Stimulated activated CD8-positive, alpha-beta memory T cell treated with anti-CD3 and anti-CD28 coated beads, Interleukin-7, amount 100 ng/mL, for 4 hours (primary cell): ENCODE measurements around the gene B4GALT2.

ENCODE experiments used
- DNase-seq, 2 donors: peaks; one replicate each; pipeline ENCODE4 v3.0.0-alpha.2; 2020; ENCODE audit warnings: low read depth in 2 of 2

Gene B4GALT2

DNA sequence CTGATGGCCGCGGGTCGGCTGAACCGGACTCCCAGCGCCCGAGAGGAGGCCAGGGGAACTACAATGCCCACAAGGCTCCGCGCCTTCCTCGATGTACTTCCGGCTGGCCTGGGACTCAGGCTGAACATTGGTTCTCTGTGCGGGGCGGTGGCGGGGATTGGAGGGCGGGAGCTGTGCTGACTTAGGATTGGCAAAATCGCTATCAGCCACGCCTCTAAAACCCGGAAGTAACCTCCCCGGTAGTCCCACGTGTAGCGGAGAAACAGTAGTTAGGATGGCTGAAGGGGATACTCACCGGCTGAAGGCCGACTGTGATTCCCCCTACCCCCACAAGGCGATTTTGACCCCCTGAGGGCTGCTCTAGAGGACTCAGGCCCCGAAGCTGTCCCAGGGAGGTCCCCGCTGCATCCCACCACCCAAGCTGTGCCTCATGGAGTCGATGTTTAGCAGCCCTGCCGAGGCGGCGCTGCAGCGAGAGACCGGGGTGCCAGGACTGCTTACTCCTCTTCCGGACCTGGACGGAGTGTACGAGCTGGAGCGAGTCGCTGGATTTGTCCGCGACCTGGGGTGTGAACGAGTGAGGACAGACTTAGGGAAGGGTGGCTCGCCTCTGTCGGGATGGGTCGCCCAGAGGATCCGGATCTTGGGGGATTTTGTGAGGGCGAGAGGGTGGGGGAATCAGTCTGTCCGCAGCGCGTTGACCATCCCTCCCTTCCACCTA lies 9.1 kb upstream of the B4GALT2 start, which contains the start of gene DPH2:
DPH2 (plus strand) TSS at position 265 of the 721 bp plus-strand sequence; CDS start at position 431, 166 bp downstream.
- DNase-seq, result peak; percentile 95

DNA sequence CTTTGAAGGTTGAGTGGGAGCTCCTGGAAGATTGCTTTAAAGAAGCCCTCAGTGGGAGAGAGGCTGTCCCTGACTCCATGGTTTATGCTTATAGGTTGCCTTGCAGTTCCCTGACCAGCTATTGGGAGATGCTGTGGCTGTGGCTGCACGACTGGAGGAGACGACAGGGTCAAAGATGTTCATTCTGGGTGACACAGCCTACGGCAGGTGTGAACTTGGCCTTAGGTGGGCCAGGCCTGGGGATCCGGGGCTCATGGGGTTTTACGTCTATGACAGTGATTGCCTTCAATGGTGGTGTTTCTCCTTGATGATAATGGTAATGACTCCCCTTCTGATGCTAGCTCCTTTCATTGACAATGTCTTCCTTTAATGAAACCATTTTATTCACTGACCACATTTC lies 8.5 kb upstream of the B4GALT2 start:
- DNase-seq, result no peak

DNA sequence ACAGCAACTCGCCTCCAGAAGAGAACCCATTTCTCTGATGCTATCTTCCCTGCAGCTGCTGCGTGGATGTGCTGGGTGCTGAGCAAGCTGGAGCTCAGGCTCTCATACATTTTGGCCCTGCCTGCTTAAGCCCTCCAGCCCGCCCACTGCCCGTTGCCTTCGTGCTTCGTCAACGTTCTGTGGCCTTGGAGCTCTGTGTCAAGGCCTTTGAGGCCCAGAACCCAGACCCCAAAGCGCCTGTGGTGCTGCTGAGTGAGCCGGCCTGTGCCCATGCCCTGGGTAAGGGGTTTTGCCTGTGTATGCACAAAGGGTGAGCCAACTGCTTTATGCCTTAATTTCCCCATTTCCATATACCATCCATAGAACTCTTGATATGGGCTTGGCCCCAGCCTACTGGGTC lies 8.1 kb upstream of the B4GALT2 start:
- no peak for DNase-seq

DNA sequence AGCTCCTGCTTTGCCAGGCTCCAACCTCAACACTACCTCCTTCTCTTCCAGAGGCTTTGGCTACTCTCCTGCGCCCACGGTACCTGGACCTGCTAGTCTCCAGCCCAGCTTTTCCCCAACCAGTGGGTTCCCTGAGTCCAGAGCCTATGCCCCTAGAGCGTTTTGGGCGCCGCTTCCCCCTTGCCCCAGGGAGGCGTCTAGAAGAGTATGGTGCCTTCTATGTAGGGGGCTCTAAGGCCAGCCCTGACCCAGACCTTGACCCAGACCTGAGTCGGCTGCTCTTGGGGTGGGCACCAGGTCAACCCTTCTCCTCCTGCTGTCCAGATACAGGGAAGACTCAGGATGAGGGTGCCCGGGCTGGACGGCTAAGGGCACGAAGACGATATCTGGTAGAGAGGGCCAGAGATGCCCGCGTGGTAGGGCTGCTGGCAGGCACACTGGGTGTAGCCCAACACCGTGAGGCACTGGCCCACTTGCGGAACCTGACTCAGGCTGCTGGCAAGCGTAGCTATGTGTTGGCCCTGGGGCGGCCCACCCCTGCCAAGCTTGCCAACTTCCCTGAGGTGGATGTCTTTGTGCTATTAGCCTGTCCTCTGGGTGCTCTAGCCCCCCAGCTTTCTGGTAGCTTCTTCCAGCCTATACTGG lies 7.6 kb upstream of the B4GALT2 start:
- DNase-seq, result no peak

DNA sequence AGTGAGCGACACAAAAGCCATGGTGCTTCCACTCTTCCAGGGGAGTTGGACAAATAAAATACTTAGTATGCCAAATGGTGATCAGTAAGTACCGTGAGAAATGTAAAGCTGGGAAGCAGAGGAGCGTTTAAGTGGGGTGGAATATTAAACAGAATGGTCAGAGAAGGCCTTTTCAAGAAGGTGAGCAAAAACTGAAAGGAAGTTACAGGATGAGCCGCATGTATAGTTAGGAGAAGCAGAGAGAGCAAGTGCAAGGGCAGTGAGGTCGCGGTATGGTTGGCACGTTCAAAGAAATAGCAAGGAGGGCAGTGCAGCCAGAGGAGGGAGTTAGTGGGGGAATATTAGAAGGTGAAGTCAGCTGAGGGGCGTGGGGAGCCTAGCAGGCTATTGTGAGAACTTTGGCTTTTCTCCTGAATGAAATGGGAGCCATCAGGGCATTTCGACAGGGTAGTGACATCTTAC lies 5.0 kb upstream of the B4GALT2 start:
- DNase-seq, result no peak

DNA sequence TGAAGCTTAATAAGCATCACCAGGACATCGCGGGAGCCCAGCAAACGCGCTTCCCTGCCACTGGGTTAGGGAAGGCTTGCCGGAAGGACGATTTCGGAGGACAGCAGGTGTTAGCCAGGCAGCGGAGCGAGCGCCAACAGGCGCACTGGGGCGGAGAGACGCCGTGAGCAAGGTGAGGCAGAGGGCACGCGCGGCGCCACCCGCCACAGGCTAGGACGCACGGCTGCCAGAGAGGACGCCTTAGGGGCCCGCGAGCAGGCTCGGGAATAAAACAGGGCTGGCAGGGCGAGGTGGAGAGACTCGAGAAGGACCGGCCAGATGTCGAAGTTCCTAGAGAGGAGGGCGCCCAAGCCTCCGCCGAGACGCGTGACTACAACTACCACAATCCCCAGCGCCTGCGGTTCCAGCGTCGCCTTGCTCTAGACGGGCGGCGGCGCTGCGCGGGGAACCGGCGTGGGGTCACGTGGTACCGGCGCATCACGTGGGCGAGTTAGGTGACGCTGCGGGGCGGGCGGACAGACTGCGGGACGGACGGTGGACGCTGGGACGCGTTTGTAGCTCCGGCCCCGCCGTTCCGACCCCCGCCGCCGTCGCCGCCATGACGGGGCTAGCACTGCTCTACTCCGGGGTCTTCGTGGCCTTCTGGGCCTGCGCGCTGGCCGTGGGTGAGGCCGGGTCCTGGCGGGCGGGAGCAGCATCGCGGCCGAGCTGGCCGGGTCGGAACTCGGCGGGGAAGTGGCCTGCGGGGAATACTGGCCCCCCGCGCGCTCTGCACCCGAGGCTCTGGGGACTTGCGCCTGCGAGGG lies 4.4 kb upstream of the B4GALT2 start, which contains the start of gene ATP6V0B:
ATP6V0B (plus strand) TSS at position 518 of the 806 bp plus-strand sequence; CDS start at position 599, 81 bp downstream.
- DNase-seq, result peak; percentile 87 to 93

DNA sequence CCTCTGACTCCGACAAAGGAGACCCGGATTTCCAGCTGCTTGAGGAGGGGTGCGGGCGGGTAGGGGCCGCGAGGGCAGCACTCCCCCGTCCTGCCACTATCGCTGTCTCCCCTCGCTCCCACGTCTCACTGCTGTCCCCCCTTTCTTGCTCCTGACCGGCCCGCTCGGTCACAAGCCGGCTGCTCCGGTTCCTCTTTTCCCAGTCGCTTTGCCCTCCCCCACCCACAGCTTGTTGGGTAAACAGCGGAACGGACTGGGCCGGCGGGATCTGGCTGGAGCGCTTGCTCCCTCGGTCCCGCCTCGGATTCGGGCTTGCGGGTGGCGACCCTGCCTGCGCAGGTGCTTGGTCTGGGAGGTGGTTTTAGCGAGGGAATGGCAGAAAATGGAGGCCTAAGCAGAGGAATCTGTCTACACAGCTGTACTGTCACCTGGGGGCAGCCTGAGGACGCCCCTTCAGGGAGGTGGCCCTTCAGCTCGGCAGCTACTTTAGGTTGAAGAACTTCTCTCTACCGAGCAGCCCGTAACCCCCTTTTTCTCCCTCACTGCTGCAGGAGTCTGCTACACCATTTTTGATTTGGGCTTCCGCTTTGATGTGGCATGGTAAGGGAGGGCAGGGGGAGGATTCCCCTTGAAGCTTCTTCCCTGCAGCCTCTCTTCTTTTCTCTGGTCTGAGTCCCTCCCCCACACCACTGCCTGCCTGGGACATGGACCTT lies 3.6 kb upstream of the B4GALT2 start:
- DNase-seq, result no peak

DNA sequence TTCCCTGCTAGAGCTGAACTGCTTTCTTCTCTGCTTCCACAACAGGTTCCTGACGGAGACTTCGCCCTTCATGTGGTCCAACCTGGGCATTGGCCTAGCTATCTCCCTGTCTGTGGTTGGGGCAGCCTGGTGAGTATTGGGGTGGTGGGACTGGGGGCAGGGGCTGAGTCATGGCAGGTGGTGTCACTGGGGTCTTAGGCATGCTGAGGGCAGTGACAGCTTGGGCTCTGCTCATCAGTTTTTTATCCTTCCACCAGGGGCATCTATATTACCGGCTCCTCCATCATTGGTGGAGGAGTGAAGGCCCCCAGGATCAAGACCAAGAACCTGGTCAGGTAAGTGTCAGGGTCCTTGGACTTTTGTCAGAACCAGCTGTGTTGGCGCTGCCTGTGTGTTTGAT lies 3.0 kb upstream of the B4GALT2 start:
- DNase-seq, result no peak

DNA sequence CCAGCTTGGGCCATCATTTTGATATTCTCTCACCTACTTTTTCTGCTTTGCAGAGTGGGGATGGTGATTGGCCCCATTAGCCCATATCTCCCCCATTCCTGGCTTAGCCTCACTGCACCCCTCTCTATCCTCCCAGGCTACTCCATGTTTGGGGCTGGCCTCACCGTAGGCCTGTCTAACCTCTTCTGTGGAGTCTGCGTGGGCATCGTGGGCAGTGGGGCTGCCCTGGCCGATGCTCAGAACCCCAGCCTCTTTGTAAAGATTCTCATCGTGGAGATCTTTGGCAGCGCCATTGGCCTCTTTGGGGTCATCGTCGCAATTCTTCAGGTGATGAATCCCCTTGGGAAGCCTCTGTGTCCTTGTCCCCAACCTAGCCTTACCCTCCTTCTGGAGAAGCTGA lies 2.1 kb upstream of the B4GALT2 start:
- DNase-seq, result no peak

DNA sequence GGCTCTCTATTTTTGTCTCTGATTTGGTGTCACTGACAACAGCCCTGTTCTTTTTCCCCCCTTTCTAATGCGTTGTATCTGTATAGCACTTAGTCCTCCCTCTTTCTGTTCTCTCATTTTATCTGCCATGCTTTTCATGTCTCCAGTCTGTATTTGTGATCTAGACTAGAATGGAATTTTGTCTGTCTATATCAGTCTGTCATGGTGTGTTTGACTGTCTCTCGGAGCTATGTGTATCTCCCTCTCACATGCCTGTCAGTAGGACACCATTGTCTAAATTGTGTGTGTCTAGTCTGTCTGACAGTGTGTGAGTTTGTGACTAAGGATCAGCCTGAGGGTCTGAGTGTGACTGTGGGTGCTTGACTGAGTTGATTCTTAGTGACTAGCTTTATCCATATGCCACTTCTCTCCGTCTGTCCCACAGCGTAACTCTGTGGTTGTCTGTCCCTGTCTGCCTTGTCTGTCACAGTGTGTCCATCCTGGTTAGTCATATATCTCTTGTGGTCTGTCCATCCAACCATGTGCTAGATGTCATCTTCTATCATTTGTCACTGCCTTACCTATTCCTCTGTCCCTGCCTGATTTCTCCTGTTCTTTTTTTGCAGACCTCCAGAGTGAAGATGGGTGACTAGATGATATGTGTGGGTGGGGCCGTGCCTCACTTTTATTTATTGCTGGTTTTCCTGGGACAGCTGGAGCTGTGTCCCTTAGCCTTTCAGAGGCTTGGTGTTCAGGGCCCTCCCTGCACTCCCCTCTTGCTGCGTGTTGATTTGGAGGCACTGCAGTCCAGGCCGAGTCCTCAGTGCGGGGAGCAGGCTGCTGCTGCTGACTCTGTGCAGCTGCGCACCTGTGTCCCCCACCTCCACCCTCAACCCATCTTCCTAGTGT lies 1.4 kb upstream of the B4GALT2 start:
- no peak for DNase-seq

DNA sequence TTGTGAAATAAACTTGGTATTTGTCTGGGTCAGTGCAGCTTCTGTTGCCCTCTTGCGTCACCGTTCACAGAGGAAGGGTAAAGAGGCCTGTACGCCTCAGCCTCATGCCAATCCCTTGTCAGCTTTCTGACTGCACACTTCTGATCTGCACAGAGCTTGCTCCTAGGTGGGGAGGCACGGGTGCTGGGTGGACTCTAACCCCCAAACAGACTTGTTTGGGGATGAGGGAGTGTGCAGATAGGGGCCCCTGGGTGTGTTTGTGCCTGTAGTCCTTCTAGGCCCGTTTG lies 803 bp upstream of the B4GALT2 start:
- no peak for DNase-seq

DNA sequence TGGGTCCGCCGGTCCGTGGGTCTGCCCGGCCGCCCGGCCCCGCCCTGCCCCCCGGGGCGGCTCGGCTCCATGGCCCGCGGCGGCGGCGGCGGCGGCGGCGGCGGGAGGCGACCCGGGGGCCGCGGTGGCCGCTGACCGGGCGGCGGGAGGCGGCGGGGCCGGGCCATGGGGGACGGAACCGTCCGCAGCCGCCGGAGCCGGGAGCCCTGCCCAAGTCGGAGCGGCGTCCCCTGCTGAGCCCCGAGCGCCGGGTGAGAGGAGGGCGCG lies 184 bp downstream of the B4GALT2 start:
- DNase-seq, result no peak

DNA sequence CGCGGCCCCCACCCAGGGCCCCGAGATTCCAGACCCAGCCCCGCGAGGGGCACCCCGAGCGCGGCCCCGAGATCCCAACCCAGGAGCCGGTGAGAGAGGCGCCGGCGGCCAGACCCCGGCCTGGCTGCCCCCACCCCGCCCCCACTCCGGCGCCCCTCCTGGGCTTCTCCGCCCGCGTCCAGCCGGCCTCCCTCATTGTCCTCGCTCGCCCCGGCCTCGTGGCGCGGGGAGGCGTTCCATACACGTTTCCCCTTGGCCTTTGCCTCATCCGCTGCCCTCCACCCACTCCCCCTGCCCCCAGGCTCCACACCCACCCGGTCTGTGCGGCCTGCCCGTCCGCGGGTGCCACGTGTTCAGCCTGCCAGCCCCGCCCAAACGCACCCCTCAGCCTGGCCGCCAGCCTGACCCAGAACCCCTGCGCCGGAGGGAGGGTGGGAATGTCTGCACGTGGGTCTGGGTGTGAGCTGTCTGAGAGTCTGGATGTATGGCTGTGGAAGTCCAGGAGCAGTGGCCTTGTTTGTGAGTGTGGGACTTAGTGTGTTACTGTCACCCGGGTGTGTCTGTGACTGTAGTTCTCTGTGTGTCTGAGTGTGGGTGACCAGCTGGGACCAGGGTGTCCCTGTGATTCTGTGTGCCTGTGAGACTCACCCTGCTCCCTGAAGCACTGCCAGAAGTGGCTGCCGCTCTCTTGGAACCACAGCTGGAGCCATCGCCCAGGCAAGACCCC lies 681 bp downstream of the B4GALT2 start:
- DNase-seq, result peak in 1 of 2 donors; percentile 26

DNA sequence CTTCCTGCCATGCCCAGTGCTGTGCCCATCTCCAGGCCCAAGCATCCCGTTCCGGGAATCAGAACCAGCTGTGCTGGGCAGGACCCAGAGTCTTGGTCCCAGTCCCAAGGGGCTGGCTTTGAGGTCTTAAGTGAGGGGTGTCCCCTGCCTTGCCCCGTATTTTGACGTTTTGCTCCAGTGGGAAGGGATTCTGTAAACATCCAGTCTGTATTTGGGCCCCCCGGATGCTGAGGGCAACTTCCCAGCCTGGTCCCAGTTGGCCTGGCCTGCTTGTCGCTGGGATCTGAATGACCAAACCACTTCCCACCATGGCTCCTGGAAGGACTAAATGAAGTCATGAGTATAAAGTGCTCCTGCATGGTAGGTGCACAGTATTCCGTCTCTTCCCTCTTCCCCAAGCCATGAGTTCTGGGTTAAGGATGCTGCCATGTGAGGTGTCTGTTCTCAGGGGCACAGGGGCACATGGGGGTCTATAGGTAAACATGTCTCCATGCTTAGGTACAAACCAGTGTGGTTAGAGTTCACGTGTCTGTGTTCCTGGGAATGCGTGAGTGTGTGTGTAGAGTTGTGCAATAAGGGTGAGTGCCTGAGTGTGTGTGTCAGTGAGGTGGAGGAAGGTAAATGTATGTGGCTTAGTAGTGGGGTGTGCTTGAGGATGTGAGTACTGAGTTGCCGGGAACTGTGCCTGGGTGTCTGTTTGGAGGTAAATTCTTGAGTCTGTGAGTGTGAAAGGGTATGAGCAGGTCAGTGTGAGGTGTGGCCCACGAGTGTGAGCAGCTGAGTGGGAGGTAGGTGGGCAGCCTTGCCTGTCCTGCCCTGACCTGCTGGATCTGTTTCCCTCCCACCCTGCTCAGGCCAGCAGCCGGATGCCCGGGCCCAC lies 1.5 kb downstream of the B4GALT2 start:
- DNase-seq, result no peak

DNA sequence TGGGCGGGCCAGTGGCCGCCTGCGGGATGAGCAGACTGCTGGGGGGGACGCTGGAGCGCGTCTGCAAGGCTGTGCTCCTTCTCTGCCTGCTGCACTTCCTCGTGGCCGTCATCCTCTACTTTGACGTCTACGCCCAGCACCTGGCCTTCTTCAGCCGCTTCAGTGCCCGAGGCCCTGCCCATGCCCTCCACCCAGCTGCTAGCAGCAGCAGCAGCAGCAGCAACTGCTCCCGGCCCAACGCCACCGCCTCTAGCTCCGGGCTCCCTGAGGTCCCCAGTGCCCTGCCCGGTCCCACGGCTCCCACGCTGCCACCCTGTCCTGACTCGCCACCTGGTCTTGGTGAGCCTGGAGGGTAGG lies 2.1 kb downstream of the B4GALT2 start:
- DNase-seq, result no peak

DNA sequence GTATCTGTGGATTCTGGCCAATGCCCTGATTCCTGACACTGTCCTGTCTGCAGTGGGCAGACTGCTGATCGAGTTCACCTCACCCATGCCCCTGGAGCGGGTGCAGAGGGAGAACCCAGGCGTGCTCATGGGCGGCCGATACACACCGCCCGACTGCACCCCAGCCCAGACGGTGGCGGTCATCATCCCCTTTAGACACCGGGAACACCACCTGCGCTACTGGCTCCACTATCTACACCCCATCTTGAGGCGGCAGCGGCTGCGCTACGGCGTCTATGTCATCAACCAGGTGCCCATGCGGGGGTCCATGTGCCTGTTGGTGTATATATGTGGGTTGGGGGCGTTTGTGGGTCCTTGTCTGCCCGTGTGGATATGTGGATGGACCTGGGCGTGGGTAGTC lies 2.6 kb downstream of the B4GALT2 start:
- no peak for DNase-seq

DNA sequence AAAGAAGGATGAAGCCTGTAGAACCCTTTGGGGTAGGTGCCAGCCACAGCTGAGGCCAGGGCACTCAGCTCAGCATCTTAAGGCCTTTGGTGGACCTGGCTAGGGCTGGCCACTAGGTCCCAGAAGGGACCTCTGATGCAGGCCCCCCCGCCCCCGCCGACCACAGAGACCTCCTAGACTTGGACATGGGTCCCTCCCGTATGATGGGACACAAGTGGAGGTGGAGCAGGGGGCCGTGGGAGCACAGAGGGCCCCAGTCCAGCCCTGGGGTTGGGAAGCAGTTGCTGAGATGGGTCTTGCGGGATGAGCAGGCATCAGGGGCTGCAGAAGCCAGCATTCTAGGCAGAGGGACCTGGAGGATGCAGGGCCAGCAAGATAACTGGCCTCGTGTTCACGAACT lies 3.2 kb downstream of the B4GALT2 start:
- no peak for DNase-seq

DNA sequence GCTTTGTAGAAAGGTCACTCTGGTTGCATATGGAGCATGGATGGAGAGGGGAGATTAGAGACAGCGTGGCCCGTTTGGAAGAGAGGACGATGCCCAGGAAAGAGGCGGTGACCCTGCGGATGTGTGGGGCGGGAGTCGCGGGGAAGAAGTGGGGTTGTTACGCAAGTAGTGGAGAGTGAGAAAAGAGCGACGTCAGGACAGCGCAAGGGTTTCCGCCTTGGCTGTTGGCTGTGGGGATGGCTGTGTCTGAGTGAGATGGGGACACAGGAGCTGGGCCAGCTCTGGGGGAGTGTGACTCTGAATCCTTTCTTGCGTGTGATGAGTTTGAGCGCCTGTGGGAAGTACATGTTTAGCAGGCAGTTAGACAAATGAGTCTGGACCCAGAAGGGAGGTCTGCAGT lies 3.8 kb downstream of the B4GALT2 start:
- no peak for DNase-seq

DNA sequence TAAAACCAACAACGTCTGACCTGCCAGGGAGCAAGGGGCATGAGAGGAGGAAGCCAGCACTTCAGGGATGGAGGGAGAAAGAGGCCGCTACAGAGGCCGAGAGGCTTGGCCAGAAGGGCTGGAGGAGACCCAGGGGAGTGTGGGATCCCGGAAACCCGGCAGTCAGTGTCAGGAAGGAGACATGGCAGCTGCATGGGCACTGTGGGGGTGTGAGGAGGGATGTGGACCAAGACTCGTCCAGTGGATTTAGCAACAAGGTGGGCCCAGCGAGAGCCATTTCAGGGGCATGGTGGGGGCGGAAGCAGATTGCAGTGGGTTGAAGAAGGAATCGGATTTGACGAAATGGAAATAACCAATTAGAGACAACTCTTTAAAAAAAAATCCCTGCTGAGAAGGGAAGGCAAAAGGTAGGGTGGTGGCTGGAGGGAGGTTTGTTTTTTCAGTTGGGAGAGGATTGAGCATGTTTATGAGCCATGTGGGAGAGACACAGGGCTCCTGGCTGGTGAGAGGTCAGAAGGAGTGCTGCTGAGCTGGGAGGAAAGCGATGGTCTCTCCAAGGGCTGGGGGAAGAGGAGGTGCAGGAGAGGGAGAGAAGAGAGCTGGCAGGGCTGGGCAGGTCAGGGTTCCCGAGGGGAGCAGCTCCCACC lies 4.4 kb downstream of the B4GALT2 start:
- DNase-seq, result no peak
